Fibroblast of lung (primary cell): Measurements from ENCODE around the gene BAZ2B. TPM values are rescaled to one million over a fixed set of nuclear protein-coding genes. Genes with fewer than 3 reads are reported as not detected.
A peak's percentile ranks its signal among the peaks of the same experiment; 100 is the strongest.

ENCODE experiments used
- DNase-seq, 2 donors: peaks; one replicate each; pipeline versions ENCODE4 v3.0.0 to v3.0.0-alpha.2; 2010; ENCODE audit warnings: low read depth in 2 of 2
- H2AFZ ChIP-seq: 2 replicates; pipeline ENCODE4 v1.5.1; 2012; ENCODE audit warnings: low read length, control low read depth, inconsistent platforms
- H3K27ac ChIP-seq: 2 replicates; pipeline ENCODE4 v1.5.1; 2011; ENCODE audit warnings: low read length, control low read depth; ENCODE audit not compliant: insufficient read depth
- H3K27me3 ChIP-seq: 2 replicates; pipeline ENCODE4 v1.5.1; 2011; ENCODE audit warnings: mild to moderate bottlenecking, low read length; ENCODE audit not compliant: control insufficient read depth, insufficient read depth
- H3K36me3 ChIP-seq: 2 replicates; pipeline ENCODE4 v1.5.1; 2011; ENCODE audit warnings: low read length; ENCODE audit not compliant: control insufficient read depth, insufficient read depth
- H3K4me1 ChIP-seq: 2 replicates; pipeline ENCODE4 v1.5.1; 2011; ENCODE audit warnings: low read length; ENCODE audit not compliant: control insufficient read depth, insufficient read depth; ENCODE audit errors: extremely low read depth
- H3K4me2 ChIP-seq: 2 replicates; pipeline ENCODE4 v1.5.1; 2011; ENCODE audit warnings: low read length, control low read depth; ENCODE audit not compliant: insufficient read depth; ENCODE audit errors: extremely low read depth
- H3K4me3 ChIP-seq, 4 experiments: fragments of 200-600 bp in 1 of 4; sonication (generic) in 1 of 4; replicated peaks in 1 of 4; 2 replicates each; pipeline ENCODE4 v1.5.1; 2011 to 2016; ENCODE audit warnings: low read length in 4 of 4, low read depth in 3 of 4, mild to moderate bottlenecking in 3 of 4, control low read depth in 2 of 4, inconsistent platforms in 1 of 4, mixed read lengths in 1 of 4; ENCODE audit not compliant: insufficient read depth in 1 of 4; ENCODE audit errors: control extremely low read depth in 1 of 4
- H3K79me2 ChIP-seq: 2 replicates; pipeline ENCODE4 v1.5.1; 2012; ENCODE audit warnings: mild to moderate bottlenecking, low read length, inconsistent platforms; ENCODE audit not compliant: control insufficient read depth, insufficient read depth
- H3K9ac ChIP-seq: 2 replicates; pipeline ENCODE4 v1.5.1; 2011; ENCODE audit warnings: mild to moderate bottlenecking, low read length, control low read depth; ENCODE audit not compliant: insufficient read depth
- H3K9me3 ChIP-seq: 2 replicates; pipeline ENCODE4 v1.5.1; 2012; ENCODE audit warnings: low read depth, low read length; ENCODE audit not compliant: control insufficient read depth, insufficient read depth
- H4K20me1 ChIP-seq: 2 replicates; pipeline ENCODE4 v1.5.1; 2011; ENCODE audit warnings: low read length; ENCODE audit not compliant: control insufficient read depth, insufficient read depth; ENCODE audit errors: extremely low read depth
- EZH2 ChIP-seq: IDR thresholded peaks from 2 replicates; pipeline ENCODE4 v1.5.1; 2012; ENCODE audit warnings: low read length, control low read depth, mild to moderate bottlenecking; ENCODE audit errors: missing control alignments
- polyA plus RNA-seq, 2 donors: library from polyadenylated mRNA; depleted of rRNA in 1 of 2; stranded (reverse) in 1 of 2; unstranded in 1 of 2; fragments of >200 nt; gene quantifications; 2 replicates each; pipeline ENCODE4 v1.2.1, GENCODE V29; 2011 to 2012; ENCODE audit warnings: missing spikeins in 1 of 2
- total RNA-seq: library from RNA; depleted of rRNA; stranded (reverse); fragments of >200 nt; gene quantifications from 2 replicates; pipeline ENCODE4 v1.2.1, GENCODE V29; 2014
- TF ChIP-seq, protein P1 (sequence below), 2 donors: IDR thresholded peaks in 1 of 2; conservative IDR thresholded peaks in 1 of 2; 1 replicate in 1 of 2; 2 replicates in 1 of 2; pipeline ENCODE4 v1.5.1; 2011 to 2012; ENCODE audit warnings: low read length in 2 of 2, control low read depth in 1 of 2, inconsistent platforms in 1 of 2, low read depth in 1 of 2, mild to moderate bottlenecking in 1 of 2

BAZ2B gene
- total and polyA plus RNA-seq, 2 donors (not counting 1 experiment from before 2014, with no cell fraction given): 28.0 to 61.8 TPM

DNA sequence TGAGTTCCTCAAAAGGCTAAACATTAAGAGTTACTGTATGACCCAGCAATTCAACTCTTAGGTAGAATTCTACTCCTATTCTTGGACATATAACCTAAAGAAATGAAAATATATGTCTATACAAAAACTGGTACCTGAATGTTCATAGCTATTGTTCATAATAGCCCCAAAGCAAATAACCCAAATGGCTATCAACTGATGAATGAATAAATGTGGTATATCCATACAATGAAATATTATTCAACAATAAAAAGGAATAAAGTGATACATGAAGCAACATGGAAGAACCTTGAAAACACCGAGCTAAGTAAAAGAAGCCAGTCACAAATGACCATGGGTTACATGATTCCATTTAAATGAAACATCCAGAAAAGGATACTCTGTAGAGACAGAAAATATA, 114.6 kb downstream of the BAZ2B start:
- H3K36me3 ChIP-seq: no peaks in the 10 kb centered on the region
- no peaks in the 10 kb centered on the region for H3K9me3 ChIP-seq
- no peaks in the 10 kb centered on the region for H3K4me1 ChIP-seq
- H3K27me3 ChIP-seq: no peaks in the 10 kb centered on the region
- no peak overlapping the region for H3K4me3 ChIP-seq
- no peak overlapping the region for H2AFZ ChIP-seq
- no peak for DNase-seq
- no peak overlapping the region for H3K4me2 ChIP-seq
- H3K79me2 ChIP-seq: no peaks in the 10 kb centered on the region
- H3K27ac ChIP-seq: no peak overlapping the region
- TF ChIP-seq, protein P1, sequence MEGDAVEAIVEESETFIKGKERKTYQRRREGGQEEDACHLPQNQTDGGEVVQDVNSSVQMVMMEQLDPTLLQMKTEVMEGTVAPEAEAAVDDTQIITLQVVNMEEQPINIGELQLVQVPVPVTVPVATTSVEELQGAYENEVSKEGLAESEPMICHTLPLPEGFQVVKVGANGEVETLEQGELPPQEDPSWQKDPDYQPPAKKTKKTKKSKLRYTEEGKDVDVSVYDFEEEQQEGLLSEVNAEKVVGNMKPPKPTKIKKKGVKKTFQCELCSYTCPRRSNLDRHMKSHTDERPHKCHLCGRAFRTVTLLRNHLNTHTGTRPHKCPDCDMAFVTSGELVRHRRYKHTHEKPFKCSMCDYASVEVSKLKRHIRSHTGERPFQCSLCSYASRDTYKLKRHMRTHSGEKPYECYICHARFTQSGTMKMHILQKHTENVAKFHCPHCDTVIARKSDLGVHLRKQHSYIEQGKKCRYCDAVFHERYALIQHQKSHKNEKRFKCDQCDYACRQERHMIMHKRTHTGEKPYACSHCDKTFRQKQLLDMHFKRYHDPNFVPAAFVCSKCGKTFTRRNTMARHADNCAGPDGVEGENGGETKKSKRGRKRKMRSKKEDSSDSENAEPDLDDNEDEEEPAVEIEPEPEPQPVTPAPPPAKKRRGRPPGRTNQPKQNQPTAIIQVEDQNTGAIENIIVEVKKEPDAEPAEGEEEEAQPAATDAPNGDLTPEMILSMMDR (conservative IDR thresholded peaks at IDR 0.05 in 1 of 2, IDR thresholded peaks at IDR 0.05 in 1 of 2; ENCODE audit: low read depth in 1 of 2, low read length in 2 of 2): no peak
- no peak for TF ChIP-seq EZH2
- no peak overlapping the region for H3K9ac ChIP-seq
- no peaks in the 10 kb centered on the region for H4K20me1 ChIP-seq

DNA sequence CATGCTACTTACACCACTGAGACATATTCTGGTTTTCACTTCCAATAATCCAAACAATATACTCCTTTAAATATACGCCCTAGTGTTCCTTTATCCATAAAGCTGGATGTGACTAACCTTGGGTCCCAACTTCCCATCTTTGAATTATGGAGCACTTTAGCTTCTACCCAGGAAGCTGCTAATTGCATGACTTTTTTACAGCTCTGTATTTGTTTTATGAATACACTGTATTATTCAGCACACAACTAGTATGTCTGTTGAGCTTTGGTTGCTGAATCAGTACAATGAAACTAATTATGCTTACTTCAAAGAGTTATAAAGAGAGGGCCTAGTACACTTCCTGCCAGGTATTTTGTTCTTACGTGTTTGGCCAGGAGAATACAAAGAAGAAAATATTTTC, 118.5 kb downstream of the BAZ2B start:
- Histone ChIP-seq H3K4me2 (no peak overlapping the region), H3K36me3 (no peaks in the 10 kb centered on the region), H3K9me3 (no peaks in the 10 kb centered on the region), H3K9ac (no peak overlapping the region), H3K4me3 (no peak overlapping the region), H3K4me1 (no peaks in the 10 kb centered on the region), H4K20me1 (no peaks in the 10 kb centered on the region), H3K27ac (peak overlapping the region; percentile 11), H3K79me2 (no peaks in the 10 kb centered on the region), H2AFZ (no peak overlapping the region), H3K27me3 (no peaks in the 10 kb centered on the region)
- TF ChIP-seq, protein P1 (conservative IDR thresholded peaks at IDR 0.05 in 1 of 2, IDR thresholded peaks at IDR 0.05 in 1 of 2; ENCODE audit: low read depth in 1 of 2, low read length in 2 of 2): no peak
- no peak for TF ChIP-seq EZH2
- no peak for DNase-seq

DNA sequence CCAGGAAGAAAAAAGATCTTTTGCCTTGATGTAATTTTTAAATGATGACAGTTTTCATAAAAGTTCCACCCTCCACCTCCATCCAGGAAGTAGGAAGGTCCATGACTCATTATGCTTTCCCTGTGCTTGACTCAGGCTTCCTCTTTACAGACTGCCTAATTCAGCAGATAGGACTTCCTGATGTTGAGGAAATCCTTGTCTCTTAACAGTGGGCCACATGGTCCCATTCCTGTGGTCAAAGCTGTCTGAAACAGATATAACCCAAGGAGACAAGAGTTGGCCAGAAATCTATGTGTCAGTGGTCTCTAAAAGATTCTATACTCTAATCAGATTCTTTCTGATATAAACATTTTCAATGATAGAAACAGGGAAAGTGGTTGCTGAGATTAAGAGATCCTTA, 119.1 kb downstream of the BAZ2B start:
- Histone ChIP-seq H3K4me3 (no peak overlapping the region), H3K79me2 (no peaks in the 10 kb centered on the region), H3K4me2 (peak overlapping the region; percentile 17), H3K9me3 (no peaks in the 10 kb centered on the region), H3K9ac (no peak overlapping the region), H4K20me1 (no peaks in the 10 kb centered on the region), H3K4me1 (no peaks in the 10 kb centered on the region), H3K36me3 (no peaks in the 10 kb centered on the region), H3K27me3 (no peaks in the 10 kb centered on the region), H2AFZ (no peak overlapping the region), H3K27ac (peak overlapping the region; percentile 48)
- DNase-seq: peak; percentile 80 to 95
- no peak for TF ChIP-seq EZH2
- TF ChIP-seq, protein P1 (conservative IDR thresholded peaks at IDR 0.05 in 1 of 2, IDR thresholded peaks at IDR 0.05 in 1 of 2; ENCODE audit: low read depth in 1 of 2, low read length in 2 of 2): no peak
